Astrocyte (in vitro differentiated cells and primary cell): ENCODE data around the gene FAM241B.

Experiments used
- EZH2 ChIP-seq: IDR thresholded peaks from 2 replicates; pipeline ENCODE4 v1.6.1; 2012; ENCODE audit warnings: mild to moderate bottlenecking, low read length, inconsistent platforms; ENCODE audit not compliant: insufficient read depth
- TF ChIP-seq, protein P1 (sequence below): IDR thresholded peaks from 2 replicates; pipeline ENCODE4 v1.5.1; 2011; ENCODE audit warnings: low read depth, mild to moderate bottlenecking, inconsistent platforms, low read length, moderate library complexity; ENCODE audit not compliant: insufficient read depth

- no peak for TF ChIP-seq EZH2
- TF ChIP-seq, protein P1, sequence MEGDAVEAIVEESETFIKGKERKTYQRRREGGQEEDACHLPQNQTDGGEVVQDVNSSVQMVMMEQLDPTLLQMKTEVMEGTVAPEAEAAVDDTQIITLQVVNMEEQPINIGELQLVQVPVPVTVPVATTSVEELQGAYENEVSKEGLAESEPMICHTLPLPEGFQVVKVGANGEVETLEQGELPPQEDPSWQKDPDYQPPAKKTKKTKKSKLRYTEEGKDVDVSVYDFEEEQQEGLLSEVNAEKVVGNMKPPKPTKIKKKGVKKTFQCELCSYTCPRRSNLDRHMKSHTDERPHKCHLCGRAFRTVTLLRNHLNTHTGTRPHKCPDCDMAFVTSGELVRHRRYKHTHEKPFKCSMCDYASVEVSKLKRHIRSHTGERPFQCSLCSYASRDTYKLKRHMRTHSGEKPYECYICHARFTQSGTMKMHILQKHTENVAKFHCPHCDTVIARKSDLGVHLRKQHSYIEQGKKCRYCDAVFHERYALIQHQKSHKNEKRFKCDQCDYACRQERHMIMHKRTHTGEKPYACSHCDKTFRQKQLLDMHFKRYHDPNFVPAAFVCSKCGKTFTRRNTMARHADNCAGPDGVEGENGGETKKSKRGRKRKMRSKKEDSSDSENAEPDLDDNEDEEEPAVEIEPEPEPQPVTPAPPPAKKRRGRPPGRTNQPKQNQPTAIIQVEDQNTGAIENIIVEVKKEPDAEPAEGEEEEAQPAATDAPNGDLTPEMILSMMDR = no peak
These were observed 23.5 kb downstream of the FAM241B start for GRCh38 chr10:69653561-69653960.
